GM23248 (cell line): Measurements from ENCODE around the gene CPNE9.

Source experiments
- EZH2 ChIP-seq: fragments of 200-600 bp; sonication (generic); IDR thresholded peaks from 2 replicates; pipeline ENCODE4 v1.6.1; 2018; ENCODE audit warnings: antibody characterized with exemption, mild to moderate bottlenecking; ENCODE audit not compliant: insufficient read depth, poor library complexity, severe bottlenecking
- EZH2phosphoT487 ChIP-seq: fragments of 200-600 bp; sonication (generic); IDR thresholded peaks from 2 replicates; pipeline ENCODE4 v1.6.1; 2018; ENCODE audit warnings: antibody characterized with exemption, moderate library complexity, mild to moderate bottlenecking, low read depth; ENCODE audit not compliant: insufficient read depth

- TF ChIP-seq EZH2 = no peak
- no peak for TF ChIP-seq EZH2phosphoT487
These were observed 66.0 kb downstream of the CPNE9 start, which contains the start of gene CAMK1 for GRCh38 chr3:9769426-9770275.
